Endometrial microvascular endothelial cells (primary cell): ENCODE data around the gene RELN. TPM values are rescaled to one million over a fixed set of nuclear protein-coding genes. Genes with fewer than 3 reads are reported as not detected.
"Not testable (repeated sequence)": the region's sequence is repeated elsewhere in the genome, so short reads cannot be mapped to it uniquely, and the experiment has no call there.

Experiments used
- in situ Hi-C: cut with HindIII; loops from 2 replicates; pipeline ENCODE4 v1.10.0; 2017; ENCODE audit warnings: low sequenced_read_pairs, low pct_unique_long_range_greater_than_20kb; ENCODE audit errors: inconsistent ontology term
- total RNA-seq: library from RNA; depleted of rRNA; stranded (reverse); fragments of >200 nt; gene quantifications from one replicate; pipeline ENCODE4 v1.2.3, GENCODE V29; 2015; ENCODE audit errors: inconsistent ontology term

Gene RELN
- total RNA-seq, 1 donor from 2014 or later, result 1.2 TPM

GRCh38 chr7:103915680-103916357, 73.6 kb downstream of the RELN start:
- in situ Hi-C loops, result no loop called here

DNA sequence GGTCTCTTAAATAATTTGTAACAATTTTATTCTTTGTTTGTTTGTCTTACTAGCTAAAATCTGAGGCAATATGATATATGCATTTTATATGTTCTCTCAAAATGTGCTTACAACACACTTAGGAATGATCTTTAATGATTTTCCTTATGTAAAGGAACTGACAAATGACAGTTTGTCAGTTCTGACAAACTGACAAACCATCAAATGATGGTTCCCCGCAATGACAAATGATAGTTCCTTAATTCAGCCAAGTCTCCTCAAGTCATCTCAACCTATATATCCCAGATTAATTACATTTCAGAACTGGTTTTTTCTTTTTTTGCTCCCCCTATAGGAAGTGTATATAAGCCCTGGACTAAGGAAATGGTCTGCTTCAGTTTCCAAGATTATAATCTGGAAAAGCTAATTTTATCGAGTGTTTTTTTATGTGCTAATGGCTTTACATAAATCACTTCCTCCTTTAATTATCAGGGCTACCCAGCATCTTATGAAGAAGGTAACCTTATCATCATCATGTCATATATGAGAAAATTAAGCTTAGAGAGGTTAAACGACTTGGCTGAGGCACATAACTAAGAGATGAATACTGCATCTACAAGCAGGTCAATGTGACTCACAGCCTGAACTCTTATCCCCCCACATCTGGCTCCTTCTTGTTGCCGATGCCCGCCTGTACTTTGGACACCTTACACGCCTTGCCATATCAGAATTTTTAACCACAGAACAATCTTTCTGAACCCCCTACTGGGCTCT, 75.1 kb downstream of the RELN start:
- in situ Hi-C loops, result no loop called here

- in situ Hi-C loops, result no loop called here
These were observed 76.4 kb downstream of the RELN start for GRCh38 chr7:103912891-103913605.

DNA sequence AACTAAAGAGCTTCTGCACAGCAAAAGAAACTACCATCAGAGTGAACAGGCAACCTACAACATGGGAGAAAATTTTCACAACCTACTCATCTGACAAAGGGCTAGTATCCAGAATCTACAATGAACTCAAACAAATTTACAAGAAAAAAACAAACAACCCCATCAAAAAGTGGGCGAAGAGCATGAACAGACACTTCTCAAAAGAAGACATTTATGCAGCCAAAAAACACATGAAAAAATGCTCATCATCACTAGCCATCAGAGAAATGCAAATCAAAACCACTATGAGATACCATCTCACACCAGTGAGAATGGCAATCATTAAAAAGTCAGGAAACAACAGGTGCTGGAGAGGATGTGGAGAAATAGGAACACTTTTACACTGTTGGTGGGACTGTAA, 78.4 kb downstream of the RELN start:
- in situ Hi-C loops, result not testable (repeated sequence)

- in situ Hi-C loops, result no loop called here
These were observed 83.5 kb downstream of the RELN start for GRCh38 chr7:103905997-103906396.

- in situ Hi-C loops, result no loop called here
These were observed 86.5 kb downstream of the RELN start for GRCh38 chr7:103902917-103903316.

DNA sequence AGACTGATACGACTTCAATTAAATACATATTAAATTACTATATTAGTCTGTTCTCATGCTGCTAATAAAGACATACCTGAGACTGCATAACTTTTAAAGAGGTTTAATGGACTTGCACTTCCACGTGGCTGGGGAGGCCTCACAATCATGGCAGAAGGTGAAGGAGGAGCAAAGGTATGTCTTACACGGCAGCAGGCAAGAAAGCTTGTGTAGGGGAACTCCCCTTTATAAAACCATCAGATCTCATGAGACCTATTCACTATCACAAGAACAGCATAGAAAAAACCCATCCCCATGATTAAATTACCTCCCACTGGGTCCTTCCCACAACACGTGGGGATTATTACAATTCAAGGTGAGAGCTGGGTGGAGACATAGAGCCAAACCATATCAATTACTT, 92.6 kb downstream of the RELN start:
- in situ Hi-C loops, result not testable (repeated sequence)

DNA sequence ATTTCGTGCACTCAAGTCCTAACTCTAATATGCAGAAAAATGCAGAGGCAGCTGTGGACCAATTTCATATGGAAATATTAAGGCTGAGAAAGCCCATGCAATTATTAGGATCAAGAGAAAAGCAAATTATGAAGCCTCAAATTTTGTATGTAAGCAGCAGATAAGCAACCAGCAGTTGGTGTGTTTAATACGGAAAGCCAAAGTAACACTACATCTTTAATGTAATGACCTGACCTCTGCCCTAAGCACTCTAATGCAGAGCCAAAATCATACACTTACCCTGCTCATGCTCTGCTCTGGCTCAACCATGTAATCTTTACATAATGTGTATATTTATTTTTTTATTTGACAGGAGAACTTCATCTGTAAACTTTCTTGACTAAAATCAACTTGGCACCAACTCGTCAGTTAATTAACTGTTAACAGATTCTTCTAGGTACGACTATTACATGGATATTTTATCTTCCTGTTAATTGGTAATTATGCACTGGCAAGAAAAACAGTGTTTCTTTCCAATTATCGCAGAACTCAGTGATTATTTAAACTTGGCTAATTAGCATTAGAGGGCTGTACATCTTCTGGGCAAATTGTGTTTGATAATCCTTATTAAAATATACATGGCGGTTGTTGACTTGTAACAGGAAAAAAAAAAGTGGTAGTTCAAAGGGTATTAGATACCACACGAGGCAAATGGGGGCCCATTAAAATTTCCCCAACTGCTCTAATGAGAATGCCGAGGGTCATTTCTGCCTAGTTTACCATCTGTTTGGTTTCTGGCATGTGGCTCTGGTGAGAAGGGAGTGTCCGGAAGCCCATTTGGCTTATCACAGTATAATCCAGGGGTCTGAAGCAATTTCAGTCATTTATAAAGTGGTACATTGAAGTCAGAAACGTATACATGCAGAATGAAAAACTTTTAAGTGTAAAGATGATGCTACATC, 94.5 kb downstream of the RELN start:
- in situ Hi-C loops, result no loop called here

DNA sequence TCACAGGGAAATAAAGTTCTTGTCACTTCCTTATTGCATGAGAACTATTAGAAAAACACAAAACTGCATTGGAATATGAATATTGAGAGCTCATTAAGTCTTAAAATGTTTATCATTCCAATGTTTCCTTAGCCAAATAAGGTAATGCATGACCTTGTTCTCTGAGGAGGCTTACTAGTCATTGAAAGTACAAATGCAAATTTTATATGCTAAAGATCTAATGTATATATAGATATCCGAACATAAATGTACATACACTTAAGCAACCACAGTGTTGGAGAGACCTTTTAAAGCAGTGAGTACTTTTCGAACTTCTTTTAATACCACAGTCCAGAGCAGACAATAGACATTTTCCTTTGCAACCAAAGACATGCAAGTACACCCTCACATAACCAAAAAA, 96.1 kb downstream of the RELN start:
- in situ Hi-C loops, result no loop called here

DNA sequence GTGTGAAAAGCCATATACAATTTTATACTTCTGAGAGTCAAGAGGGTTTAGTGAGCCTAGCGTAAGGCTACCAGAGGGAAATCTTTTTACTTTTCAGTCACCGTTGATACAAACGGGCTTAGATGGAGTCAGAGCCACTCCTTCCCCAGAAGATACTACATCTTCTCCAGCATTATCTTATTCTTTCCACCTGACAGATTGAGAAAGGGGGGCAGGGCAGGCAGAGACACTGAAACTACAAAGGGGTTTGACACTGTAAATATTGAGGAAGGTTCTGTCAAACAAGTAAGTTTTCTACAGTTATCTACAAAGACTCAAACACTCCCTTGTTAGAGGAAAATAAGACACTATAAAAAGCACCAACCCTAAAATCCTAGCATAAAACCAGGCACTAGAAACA, 100.0 kb downstream of the RELN start:
- in situ Hi-C loops, result no loop called here

GRCh38 chr7:103888603-103889153, 100.8 kb downstream of the RELN start:
- in situ Hi-C loops, result no loop called here

- in situ Hi-C loops, result no loop called here
These were observed 101.4 kb downstream of the RELN start for GRCh38 chr7:103887853-103888602.

GRCh38 chr7:103887050-103887449, 102.4 kb downstream of the RELN start:
- in situ Hi-C loops, result no loop called here

DNA sequence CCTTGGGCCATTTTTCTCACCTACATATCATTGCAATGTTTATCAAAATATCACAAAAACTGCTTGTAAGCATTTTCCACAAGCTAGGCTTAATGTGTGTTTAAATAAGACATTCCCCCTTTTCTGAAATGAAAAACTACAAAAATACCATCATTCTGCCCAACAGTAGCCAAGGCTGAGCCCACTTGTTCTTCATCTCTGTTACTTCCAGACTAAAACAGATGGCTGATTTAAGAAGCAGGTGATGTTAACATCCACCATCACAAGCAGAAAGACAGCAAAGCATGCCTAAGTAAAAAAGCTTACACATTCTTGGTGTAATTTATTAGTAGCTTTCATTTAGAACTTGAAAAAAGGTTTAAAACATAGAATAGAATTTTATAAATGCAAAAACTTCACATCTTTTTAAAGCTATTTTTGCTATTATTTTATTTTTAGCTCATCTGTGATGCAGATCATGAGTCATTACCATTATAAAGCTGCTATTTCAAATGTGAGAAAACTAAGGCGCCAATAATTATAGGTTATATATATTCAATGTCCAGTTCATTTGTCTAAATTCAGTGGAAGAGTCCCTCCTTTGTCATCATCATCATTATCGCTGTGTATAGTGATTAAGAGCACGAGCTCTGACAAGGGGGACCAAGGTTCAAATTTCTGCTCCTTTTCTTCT, 109.4 kb downstream of the RELN start:
- in situ Hi-C loops, result no loop called here

- in situ Hi-C loops, result no loop called here
These were observed 110.0 kb downstream of the RELN start for GRCh38 chr7:103879411-103879810.

DNA sequence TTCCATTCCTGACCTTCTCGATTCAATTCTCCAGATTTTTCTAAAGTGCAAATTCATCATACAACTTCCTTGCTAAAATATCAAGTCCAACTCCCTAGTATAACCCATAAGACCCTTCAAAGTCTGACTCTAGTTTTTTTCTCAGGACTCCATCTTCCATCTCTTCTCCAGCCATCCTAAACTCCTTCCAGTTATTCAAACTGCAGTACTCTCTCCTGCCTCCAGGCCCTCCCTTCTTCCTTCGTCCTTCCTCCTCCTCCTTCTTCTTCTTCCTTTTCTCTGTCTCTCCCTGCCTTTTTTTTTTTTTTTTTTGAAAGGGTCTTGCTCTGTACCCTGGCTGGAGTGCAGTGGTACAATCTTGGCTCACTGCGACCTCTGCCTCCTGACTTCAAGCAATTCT, 111.9 kb downstream of the RELN start:
- in situ Hi-C loops, result no loop called here

GRCh38 chr7:103875718-103876117, 113.7 kb downstream of the RELN start:
- in situ Hi-C loops, result no loop called here
